Pancreas (tissue), 10 donors: Measurements from ENCODE around the gene TP53TG3B. TPM values are rescaled to one million over a fixed set of nuclear protein-coding genes. Genes with fewer than 3 reads are reported as not detected.
"Not testable (repeated sequence)": the region's sequence is repeated elsewhere in the genome, so short reads cannot be mapped to it uniquely, and the experiment has no call there.

Experiments
- ATAC-seq, 4 donors: fragments of 200-7000 bp; cut with Tn5 transposase; one replicate each; pipeline versions ENCODE4 v1.8.0 to v1.9.1; 2020; ENCODE audit warnings: mild to moderate bottlenecking in 4 of 4, moderate library complexity in 4 of 4
- DNase-seq, 6 donors: peaks; one replicate each; pipeline ENCODE4 v3.0.0-alpha.2; 2020
- FAIRE-seq: peaks from 2 replicates; lab custom pipeline; 2012; peaks lifted over from hg19 to GRCh38; lab: Jason Lieb, UNC
- H3K27ac ChIP-seq, 4 donors: fragments of 200-600 bp; sonication (generic); 1 replicate in 3 of 4; 2 replicates in 1 of 4; pipeline versions ENCODE4 v1.5.0 to v1.8.0; 2020
- H3K27me3 ChIP-seq, 4 donors: fragments of 200-600 bp; one replicate each; pipeline ENCODE4 v1.8.0; 2021
- H3K36me3 ChIP-seq, 3 donors: fragments of 200-600 bp; sonication (generic) in 1 of 3; one replicate each; pipeline versions ENCODE4 v1.5.0 to v1.8.0; 2020 to 2021
- H3K4me1 ChIP-seq, 3 donors: fragments of 200-600 bp; one replicate each; pipeline ENCODE4 v1.8.0; 2021
- H3K4me3 ChIP-seq, 4 donors: fragments of 200-600 bp; sonication (generic) in 2 of 4; one replicate each; pipeline versions ENCODE4 v1.5.0 to v1.8.0; 2020 to 2021
- H3K9me3 ChIP-seq, 4 donors: fragments of 200-600 bp; one replicate each; pipeline ENCODE4 v1.8.0; 2021
- WGBS, 2 donors: extraction: QIAGEN DNeasy Blood & Tissue Kit; methylation state at CpG; one replicate each; pipeline ENCODE4 v1.1.7; 2013; 5-methylcytosine and 5-hydroxymethylcytosine counted together
- intact Hi-C, 3 donors: fragments of 100-400 bp; cut with DNase I; formaldehyde crosslinking; loops; one replicate each; pipeline versions ENCODE4 v1.11.1 to v1.14.2; 2022
- polyA plus RNA-seq, 2 donors: library from polyadenylated mRNA; stranded (reverse); fragments of 200-250 nt; gene quantifications; one replicate each; pipeline ENCODE4 v1.2.3, GENCODE V29; 2013
- total RNA-seq, 6 donors: library from RNA; stranded (reverse); fragmentation: NEBNext Ultra II Directional in 4 of 6; extraction: Animal tissue kit (Norgen Biotek cat#: 25700) in 4 of 6; gene quantifications; one replicate each; pipeline versions ENCODE4 v1.2.1 to v1.2.4, GENCODE V29; 2021 to 2023
- donor health status: healthy with polysubstance abuse.
- donor health status: DM: no; HTN: no; CAD: no; lungs with moderate emphysema.
- donor health status: DM: no; HTN: no; CAD: no.
- donor health status: control.
- donor health status: control.
- donor health status: Bipolar disorder and iron deficiency.
- donor health status: DM: yes; HTN: yes; CAD: no.
- donor health status: DM: no; HTN: no; CAD: no.
- donor health status: DM: no; HTN: no; CAD: no.
- donor health status: DM: yes; HTN: yes; CAD: no.

The TP53TG3B gene, protein sequence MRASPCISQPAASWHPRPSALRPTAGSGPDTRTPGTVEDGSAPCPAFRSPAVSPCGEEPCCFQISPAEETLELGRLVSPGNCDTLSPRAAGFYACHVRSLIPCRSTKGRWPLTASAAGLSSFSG
- not detected for total RNA-seq
- under 1 TPM; 0.16 to 0.19 TPM for polyA plus RNA-seq

DNA sequence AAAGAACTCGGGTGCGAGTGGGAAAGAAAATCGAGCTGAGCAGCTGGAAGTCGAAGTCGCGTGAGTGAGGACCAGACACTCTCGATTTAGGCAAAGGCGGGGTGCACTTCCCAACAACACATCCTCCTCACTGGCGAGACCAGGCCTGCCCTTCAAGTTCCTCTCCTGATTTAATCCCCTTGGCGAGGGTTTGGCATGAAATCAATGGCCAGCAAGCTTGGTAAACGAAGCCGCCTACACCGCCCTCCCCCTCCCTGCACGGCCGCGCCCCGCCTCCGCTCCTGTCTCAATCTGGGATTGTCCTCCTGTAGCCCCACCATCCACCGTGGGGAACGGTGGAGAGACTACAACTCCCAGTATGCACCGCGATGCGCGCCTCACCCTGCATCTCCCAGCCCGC is at the start of gene TP53TG3B:
Gene TP53TG3B, plus strand, starts transcription at position 301 of the 400 bp plus-strand sequence. Its CDS starts 68 bp downstream, at position 369.
- intact Hi-C loops, H3K27me3 ChIP-seq, FAIRE-seq, H3K9me3 ChIP-seq, H3K36me3 ChIP-seq, ATAC-seq, H3K4me1 ChIP-seq, DNase-seq, H3K4me3 ChIP-seq, H3K27ac ChIP-seq: not testable (repeated sequence)
- no CpG with 5 or more reads among the region's 25 CpGs for WGBS, 2 donors

- FAIRE-seq, H3K27me3 ChIP-seq, H3K4me3 ChIP-seq, H3K36me3 ChIP-seq, H3K9me3 ChIP-seq, ATAC-seq, H3K4me1 ChIP-seq, intact Hi-C loops, H3K27ac ChIP-seq: not testable (repeated sequence)
- WGBS, 2 donors, result 46 to 70% methylated on average over 4 of the region's 4 CpGs
- DNase-seq, result peak in 3 of 6 donors; percentile 37 to 79 (median 53)
These were observed 24.2 kb upstream of the TP53TG3B start for GRCh38 chr16:33336226-33337012.

DNA sequence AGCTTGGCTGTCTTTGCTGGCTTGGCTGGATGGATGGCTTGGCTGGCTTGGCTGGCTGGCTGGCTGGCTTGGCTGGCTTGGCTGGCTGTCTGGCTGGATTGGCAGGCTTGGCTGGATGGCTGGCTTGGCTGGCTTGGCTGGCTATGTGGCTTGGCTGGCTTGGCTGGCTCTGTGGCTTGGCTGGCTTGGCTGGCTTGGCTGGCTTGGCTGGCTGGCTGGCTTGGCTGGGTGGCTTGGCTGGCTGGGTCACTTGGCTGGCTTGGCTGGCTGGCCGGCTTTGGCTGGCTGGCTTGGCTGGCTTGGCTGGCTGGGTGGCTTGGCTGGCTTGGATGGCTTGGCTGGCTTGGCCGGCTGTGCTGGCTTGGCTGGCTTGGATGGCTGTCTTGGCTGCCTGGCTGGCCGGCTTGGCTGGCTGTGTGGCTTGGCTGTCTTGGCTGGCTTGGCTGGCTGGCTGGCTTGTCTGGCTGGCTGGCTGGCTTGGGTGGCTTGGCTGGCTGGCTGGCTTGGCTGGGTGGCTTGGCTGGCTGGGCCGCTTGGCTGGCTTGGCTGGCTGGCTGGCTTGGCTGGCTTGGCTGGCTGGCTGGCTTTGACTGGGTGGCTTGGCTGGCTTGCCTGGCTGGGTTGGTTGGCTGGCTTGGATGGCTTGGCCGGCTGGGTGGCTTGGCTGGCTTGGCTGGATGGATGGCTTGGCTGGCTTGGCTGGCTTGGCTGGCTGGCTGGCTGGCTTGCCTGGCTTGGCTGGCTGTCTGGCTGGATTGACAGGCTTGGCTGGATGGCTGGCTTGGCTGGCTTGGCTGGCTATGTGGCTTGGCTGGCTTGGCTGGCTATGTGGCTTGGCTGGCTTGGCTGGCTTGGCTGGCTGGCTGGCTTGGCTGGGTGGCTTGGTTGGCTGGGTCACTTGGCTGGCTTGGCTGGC is 22.8 kb upstream of the TP53TG3B start:
- 63 to 69% methylated on average over 5 of the region's 5 CpGs for WGBS, 2 donors
- H3K36me3 ChIP-seq, ATAC-seq, H3K27ac ChIP-seq, H3K27me3 ChIP-seq, FAIRE-seq, H3K9me3 ChIP-seq, intact Hi-C loops, H3K4me1 ChIP-seq, H3K4me3 ChIP-seq: not testable (repeated sequence)
- DNase-seq, result peak in 3 of 6 donors; percentile 29 to 76 (median 45)

- ATAC-seq, H3K4me1 ChIP-seq, FAIRE-seq, H3K27me3 ChIP-seq, H3K9me3 ChIP-seq, H3K36me3 ChIP-seq, intact Hi-C loops, H3K27ac ChIP-seq, H3K4me3 ChIP-seq: not testable (repeated sequence)
- DNase-seq, result peak in 3 of 6 donors; percentile 4 to 55 (median 11)
- WGBS, 2 donors, result 54 to 58% methylated on average over 2 of the region's 2 CpGs
These were observed 22.1 kb upstream of the TP53TG3B start for GRCh38 chr16:33338543-33338951.

- H3K27me3 ChIP-seq, FAIRE-seq, intact Hi-C loops, H3K36me3 ChIP-seq, H3K4me1 ChIP-seq, H3K4me3 ChIP-seq, H3K9me3 ChIP-seq, H3K27ac ChIP-seq: not testable (repeated sequence)
- ATAC-seq (peak in 2 of 4 donors; percentile 30 to 41), DNase-seq (peak in 3 of 6 donors; percentile 29 to 82 (median 47))
- 54 to 76% methylated on average over 3 of the region's 4 CpGs for WGBS, 2 donors
These were observed 21.3 kb upstream of the TP53TG3B start for GRCh38 chr16:33339093-33340061.

Other genes starting within 250 kb of the TP53TG3B start
- not detected for gene TP53TG3C, start 166.6 kb upstream of the TP53TG3B start, total RNA-seq
- gene TP53TG3C, start 166.6 kb upstream of the TP53TG3B start, polyA plus RNA-seq, result not detected
- gene TP53TG3E, start 56.5 kb upstream of the TP53TG3B start, total RNA-seq, result not detected
- not detected for gene TP53TG3E, start 56.5 kb upstream of the TP53TG3B start, polyA plus RNA-seq
- under 1 TPM in 1 of 6 donors, not detected in 5; 0.16 TPM for gene TP53TG3F, start 98.8 kb downstream of the TP53TG3B start, total RNA-seq
- gene TP53TG3F, start 98.8 kb downstream of the TP53TG3B start, polyA plus RNA-seq, result not detected